Psoas muscle (tissue), 8 donors: ENCODE measurements around the gene SC5D. TPM values are rescaled to one million over a fixed set of nuclear protein-coding genes. Genes with fewer than 3 reads are reported as not detected.

ENCODE experiments used
- ATAC-seq, 4 donors: fragments of 200-7000 bp; cut with Tn5 transposase; one replicate each; pipeline ENCODE4 v1.9.1; 2020; ENCODE audit warnings: moderate library complexity in 3 of 4, mild to moderate bottlenecking in 2 of 4
- DNase-seq, 2 donors: peaks; one replicate each; pipeline ENCODE4 v3.0.0-alpha.2; 2020
- H3K27ac ChIP-seq: fragments of 200-600 bp; one replicate; pipeline ENCODE4 v1.8.0; 2022
- H3K27me3 ChIP-seq, 3 donors: fragments of 200-600 bp in 1 of 3; one replicate each; pipeline versions ENCODE4 v1.6.1 to v1.8.0; 2013 to 2022; ENCODE audit warnings: low read length in 2 of 3, mild to moderate bottlenecking in 2 of 3, moderate library complexity in 1 of 3; ENCODE audit not compliant: insufficient read depth in 3 of 3
- H3K36me3 ChIP-seq, 2 donors: fragments of 200-600 bp in 1 of 2; one replicate each; pipeline versions ENCODE4 v1.6.1 to v1.8.0; 2013 to 2022; ENCODE audit warnings: low read depth in 1 of 2, mild to moderate bottlenecking in 1 of 2, moderate library complexity in 1 of 2; ENCODE audit not compliant: insufficient read depth in 1 of 2
- H3K4me1 ChIP-seq: fragments of 200-600 bp; one replicate; pipeline ENCODE4 v1.8.0; 2022
- H3K4me3 ChIP-seq: fragments of 200-600 bp; one replicate; pipeline ENCODE4 v1.8.0; 2022; ENCODE audit warnings: mild to moderate bottlenecking
- H3K9me3 ChIP-seq: fragments of 200-600 bp; one replicate; pipeline ENCODE4 v1.8.0; 2022
- WGBS, 3 donors: extraction: QIAGEN DNeasy Blood & Tissue Kit; methylation state at CpG; one replicate each; pipeline versions ENCODE4 v1.1.6 to v1.1.7; 2013; 5-methylcytosine and 5-hydroxymethylcytosine counted together
- intact Hi-C, 2 donors: fragments of 100-400 bp; cut with DNase I; formaldehyde crosslinking; loops; one replicate each; pipeline versions ENCODE4 v1.11.0 to v1.14.2; 2022
- polyA plus RNA-seq, 3 donors: library from polyadenylated mRNA; stranded (reverse); fragments of 200-250 nt; gene quantifications; one replicate each; pipeline ENCODE4 v1.2.3, GENCODE V29; 2013
- total RNA-seq, 4 donors: library from RNA; stranded (reverse); fragmentation: NEBNext Ultra II Directional in 2 of 4; extraction: Animal tissue kit (Norgen Biotek cat#: 25700) in 2 of 4; gene quantifications; one replicate each; pipeline versions ENCODE4 v1.2.1 to v1.2.4, GENCODE V29; 2021 to 2023
- TF ChIP-seq, protein P1 (sequence below): fragments of 200-600 bp; IDR thresholded peaks from one replicate; pipeline ENCODE4 v1.8.0; 2022; ENCODE audit warnings: antibody characterized with exemption
- donor health status: healthy with polysubstance abuse.
- donor health status: DM: no; HTN: no; CAD: no; lungs with moderate emphysema.
- donor health status: Bipolar disorder and iron deficiency.
- donor health status: healthy.
- donor health status: DM: yes; HTN: yes; CAD: no.
- donor health status: DM: no; HTN: no; CAD: no.
- donor health status: DM: no; HTN: no; CAD: no.
- donor health status: DM: yes; HTN: yes; CAD: no.

SC5D gene
- total and polyA plus RNA-seq, 7 donors = 4.7 to 12.5 (median 7.4) TPM

DNA sequence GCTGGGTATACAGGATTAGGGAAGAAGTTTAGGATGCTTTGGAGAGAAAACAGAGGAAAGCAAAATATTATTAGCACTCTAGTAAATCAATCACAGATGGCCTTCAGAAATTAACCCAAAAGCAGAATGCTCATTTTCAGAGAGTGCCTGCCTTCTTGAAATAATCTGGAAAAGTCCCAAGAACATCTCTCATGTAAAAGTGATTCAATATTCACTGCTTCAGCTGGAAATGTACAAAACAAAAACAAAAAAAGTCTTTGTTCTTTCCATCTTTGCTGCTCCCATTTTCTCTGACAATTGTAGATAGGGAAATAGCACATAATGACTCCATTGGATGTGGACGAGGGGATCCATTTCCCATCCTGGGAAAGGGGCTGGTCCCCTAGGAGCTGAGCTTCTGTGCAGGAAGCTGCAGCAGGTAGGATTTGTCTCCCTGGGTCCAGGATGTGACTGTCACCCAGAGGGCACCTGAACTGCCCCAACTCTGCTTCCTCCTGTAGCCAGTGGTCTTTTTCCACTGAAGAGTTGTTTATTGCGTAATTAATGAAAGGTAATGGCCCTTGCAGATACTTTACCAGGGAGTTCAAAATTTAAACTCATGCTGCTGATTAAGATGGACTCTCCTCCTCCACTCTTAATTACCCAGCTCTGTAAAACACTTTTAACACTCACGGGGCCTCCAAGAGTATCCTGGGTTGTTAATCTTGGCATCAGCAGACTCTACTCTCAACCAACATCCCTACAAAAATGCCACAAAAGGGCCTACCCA is 57.9 kb downstream of the SC5D start:
- TF ChIP-seq, protein P1, sequence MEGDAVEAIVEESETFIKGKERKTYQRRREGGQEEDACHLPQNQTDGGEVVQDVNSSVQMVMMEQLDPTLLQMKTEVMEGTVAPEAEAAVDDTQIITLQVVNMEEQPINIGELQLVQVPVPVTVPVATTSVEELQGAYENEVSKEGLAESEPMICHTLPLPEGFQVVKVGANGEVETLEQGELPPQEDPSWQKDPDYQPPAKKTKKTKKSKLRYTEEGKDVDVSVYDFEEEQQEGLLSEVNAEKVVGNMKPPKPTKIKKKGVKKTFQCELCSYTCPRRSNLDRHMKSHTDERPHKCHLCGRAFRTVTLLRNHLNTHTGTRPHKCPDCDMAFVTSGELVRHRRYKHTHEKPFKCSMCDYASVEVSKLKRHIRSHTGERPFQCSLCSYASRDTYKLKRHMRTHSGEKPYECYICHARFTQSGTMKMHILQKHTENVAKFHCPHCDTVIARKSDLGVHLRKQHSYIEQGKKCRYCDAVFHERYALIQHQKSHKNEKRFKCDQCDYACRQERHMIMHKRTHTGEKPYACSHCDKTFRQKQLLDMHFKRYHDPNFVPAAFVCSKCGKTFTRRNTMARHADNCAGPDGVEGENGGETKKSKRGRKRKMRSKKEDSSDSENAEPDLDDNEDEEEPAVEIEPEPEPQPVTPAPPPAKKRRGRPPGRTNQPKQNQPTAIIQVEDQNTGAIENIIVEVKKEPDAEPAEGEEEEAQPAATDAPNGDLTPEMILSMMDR = no peak
- no peak for ATAC-seq
- 67 to 78% (median 70%) methylated on average over 3 of the region's 3 CpGs for WGBS, 3 donors

DNA sequence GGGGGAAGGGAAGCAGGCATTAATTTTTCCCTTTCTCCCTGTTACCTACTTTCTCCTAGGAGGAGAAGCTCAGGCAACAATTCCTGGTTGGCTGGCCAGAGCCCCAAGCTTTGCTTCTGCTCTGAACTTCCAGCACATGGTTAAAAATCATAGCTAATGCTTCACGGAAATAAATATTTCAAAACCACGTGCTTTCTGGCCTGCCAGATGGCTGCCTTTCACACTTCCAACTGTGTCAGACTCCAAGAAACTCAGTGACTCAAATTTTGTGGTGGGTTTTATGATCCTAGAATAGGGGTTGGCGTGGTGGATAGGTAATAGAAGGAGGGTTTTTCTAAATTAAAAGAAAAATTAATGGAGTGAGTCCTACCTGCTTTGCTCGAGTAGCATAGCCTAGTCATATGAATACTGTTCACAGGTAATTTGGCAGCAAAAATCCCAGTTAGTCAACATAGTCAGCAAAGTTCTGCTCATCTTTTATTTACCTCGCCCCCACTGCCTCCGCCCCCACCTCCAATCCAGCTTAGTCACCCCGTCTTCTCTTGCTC is 58.6 kb downstream of the SC5D start:
- Histone ChIP-seq H3K27me3 (peaks cover 0 to 9% (median 0%) of the 10 kb centered on the region in 3 donors), H3K4me1 (no peaks in the 10 kb centered on the region), H3K36me3 (no peaks in the 10 kb centered on the region), H3K9me3 (no peaks in the 10 kb centered on the region), H3K4me3 (no peak overlapping the region), H3K27ac (no peak overlapping the region)
- TF ChIP-seq, protein P1 = no peak
- intact Hi-C loops = no loop called here
- WGBS, 3 donors = 58 to 81% (median 58%) methylated on average over 7 of the region's 7 CpGs
- ATAC-seq (no peak), DNase-seq (no peak)

More for the DNA sequence above, 57.9 kb downstream of the SC5D start:
- no peak overlapping the region for H3K4me3 ChIP-seq
- peaks cover 0 to 9% (median 0%) of the 10 kb centered on the region in 3 donors for H3K27me3 ChIP-seq
- no peak for DNase-seq
- H3K4me1 ChIP-seq = no peaks in the 10 kb centered on the region
- H3K36me3 ChIP-seq = no peaks in the 10 kb centered on the region
- intact Hi-C loops = no loop called here
- H3K27ac ChIP-seq = no peak overlapping the region
- no peaks in the 10 kb centered on the region for H3K9me3 ChIP-seq

DNA sequence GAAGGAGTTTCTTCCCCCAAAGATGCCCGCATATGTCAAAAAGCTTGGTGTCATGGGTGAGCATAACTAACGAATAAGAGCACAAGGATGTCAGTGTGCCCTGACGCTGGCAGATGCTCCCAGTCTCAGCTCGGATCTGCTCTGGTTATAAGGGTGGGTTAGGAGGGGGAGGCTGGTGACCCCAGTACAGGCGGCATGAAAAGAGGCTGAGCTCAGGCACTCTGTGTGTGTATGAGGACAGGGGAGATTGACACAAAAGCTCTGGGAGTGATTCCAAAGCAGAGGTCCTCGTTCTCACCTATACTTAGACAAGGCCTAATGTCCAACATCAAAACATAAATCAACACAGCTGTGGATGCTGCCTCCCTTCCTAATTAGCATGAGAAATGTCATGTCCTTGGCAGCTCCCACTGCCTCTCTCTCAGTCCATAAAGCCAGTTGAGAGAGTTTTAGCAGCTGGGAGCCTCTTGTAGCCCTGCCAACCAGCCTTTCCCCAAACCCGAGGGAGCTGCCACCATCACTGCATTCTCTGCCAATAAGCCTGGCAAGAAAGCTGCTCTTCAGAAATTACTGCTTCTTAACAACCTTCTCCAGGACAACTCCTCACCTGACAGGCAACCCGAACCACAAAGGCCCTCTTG is 59.8 kb downstream of the SC5D start:
- no peaks in the 10 kb centered on the region for H3K4me1 ChIP-seq
- peaks cover 0 to 5% (median 0%) of the 10 kb centered on the region in 3 donors for H3K27me3 ChIP-seq
- TF ChIP-seq, protein P1 = no peak
- no peaks in the 10 kb centered on the region for H3K9me3 ChIP-seq
- WGBS, 3 donors = 24 to 36% (median 26%) methylated on average over 8 of the region's 8 CpGs
- H3K27ac ChIP-seq = no peak overlapping the region
- ATAC-seq (peak in 2 of 4 donors; percentile 21 to 64), DNase-seq (no peak)
- no peaks in the 10 kb centered on the region for H3K36me3 ChIP-seq
- intact Hi-C loops = no loop called here
- H3K4me3 ChIP-seq = no peak overlapping the region

DNA sequence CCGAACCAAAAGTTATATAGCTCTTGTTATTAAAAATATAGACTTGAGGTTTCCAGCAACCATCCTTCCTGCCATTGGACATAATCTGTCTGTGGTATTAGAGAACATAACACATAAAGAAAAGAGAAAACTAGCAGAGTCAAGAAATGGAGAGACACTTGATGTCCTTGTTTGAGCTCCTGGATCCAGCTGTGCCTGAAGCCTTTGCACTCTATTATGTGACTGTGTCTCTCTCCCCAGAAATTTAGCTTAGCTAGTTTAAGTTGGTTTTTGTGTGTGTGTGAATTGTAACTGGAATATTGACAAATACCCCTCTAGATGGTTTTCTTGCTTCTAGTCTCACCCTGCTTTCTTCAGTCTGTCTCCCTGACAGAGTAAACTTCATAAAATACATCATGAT is 61.6 kb downstream of the SC5D start:
- Histone ChIP-seq H3K36me3 (no peaks in the 10 kb centered on the region), H3K27me3 (peaks cover 0 to 5% (median 0%) of the 10 kb centered on the region in 3 donors), H3K27ac (no peak overlapping the region), H3K4me3 (no peak overlapping the region), H3K4me1 (no peaks in the 10 kb centered on the region), H3K9me3 (no peaks in the 10 kb centered on the region)
- ATAC-seq = no peak
- WGBS, 3 donors = 90 to 94% (median 92%) methylated on average over 1 of the region's 1 CpG
- TF ChIP-seq, protein P1 = no peak
- DNase-seq = no peak
- intact Hi-C loops = no loop called here
